Gastroesophageal sphincter (tissue), 3 donors: Measurements from ENCODE around the gene RSRC1.

Source experiments
- EP300 ChIP-seq: sonication (generic); formaldehyde crosslinking; IDR thresholded peaks from one replicate; pipeline ENCODE4 v1.6.1; 2017; ENCODE audit warnings: antibody characterized with exemption, mild to moderate bottlenecking
- POLR2A ChIP-seq, 2 donors: fragments of 450-650 bp; IDR thresholded peaks; one replicate each; pipeline ENCODE4 v1.6.1; 2017; ENCODE audit warnings: antibody characterized with exemption in 2 of 2, mild to moderate bottlenecking in 2 of 2, moderate library complexity in 1 of 2
- POLR2AphosphoS5 ChIP-seq: sonication (generic); formaldehyde crosslinking; IDR thresholded peaks from one replicate; pipeline ENCODE4 v1.6.1; 2017; ENCODE audit warnings: antibody characterized with exemption
- TF ChIP-seq, protein P1 (sequence below), 4 experiments: fragments of 200-600 bp in 2 of 4; fragments of 450-650 bp in 2 of 4; sonication (generic) in 1 of 4; IDR thresholded peaks; one replicate each; pipeline ENCODE4 v1.5.1; 2017 to 2019; ENCODE audit warnings: antibody characterized with exemption in 4 of 4, mild to moderate bottlenecking in 2 of 4, moderate library complexity in 2 of 4

DNA sequence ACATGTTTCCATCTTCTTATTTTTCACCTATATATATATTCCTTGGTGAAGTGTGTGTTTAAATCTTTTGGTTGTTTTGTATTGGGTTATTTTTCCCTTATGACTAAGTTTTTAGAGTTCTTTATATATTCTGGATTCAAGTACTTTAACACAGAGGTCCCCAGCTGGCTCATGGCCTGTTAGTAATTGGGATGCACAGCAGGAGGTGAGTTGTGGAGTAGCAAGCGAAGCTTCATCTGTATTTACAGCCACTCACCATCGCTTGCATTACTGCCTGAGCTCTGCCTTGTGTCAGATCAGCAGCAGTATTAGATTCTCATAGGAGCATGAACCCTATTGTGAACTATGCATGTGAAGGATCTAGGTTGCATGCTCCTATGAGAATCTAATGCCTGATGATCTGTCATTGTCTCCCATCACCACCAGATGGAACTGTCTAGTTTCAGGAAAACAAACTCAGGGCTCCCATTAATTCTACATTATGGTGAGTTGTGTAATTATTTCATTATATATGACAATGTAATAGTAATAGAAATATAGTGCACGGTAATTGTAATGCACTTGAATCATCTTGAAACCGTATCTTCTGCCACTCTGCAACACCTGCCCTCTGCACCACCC, 151.6 kb downstream of the RSRC1 start:
- TF ChIP-seq, protein P1, sequence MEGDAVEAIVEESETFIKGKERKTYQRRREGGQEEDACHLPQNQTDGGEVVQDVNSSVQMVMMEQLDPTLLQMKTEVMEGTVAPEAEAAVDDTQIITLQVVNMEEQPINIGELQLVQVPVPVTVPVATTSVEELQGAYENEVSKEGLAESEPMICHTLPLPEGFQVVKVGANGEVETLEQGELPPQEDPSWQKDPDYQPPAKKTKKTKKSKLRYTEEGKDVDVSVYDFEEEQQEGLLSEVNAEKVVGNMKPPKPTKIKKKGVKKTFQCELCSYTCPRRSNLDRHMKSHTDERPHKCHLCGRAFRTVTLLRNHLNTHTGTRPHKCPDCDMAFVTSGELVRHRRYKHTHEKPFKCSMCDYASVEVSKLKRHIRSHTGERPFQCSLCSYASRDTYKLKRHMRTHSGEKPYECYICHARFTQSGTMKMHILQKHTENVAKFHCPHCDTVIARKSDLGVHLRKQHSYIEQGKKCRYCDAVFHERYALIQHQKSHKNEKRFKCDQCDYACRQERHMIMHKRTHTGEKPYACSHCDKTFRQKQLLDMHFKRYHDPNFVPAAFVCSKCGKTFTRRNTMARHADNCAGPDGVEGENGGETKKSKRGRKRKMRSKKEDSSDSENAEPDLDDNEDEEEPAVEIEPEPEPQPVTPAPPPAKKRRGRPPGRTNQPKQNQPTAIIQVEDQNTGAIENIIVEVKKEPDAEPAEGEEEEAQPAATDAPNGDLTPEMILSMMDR (IDR thresholded peaks at IDR 0.05): no peak
- TF ChIP-seq POLR2A (IDR thresholded peaks at IDR 0.05) (no peak), POLR2AphosphoS5 (no peak), EP300 (no peak)
